SJSA1 (cell line): Measurements from ENCODE around the gene SHROOM3. TPM values are rescaled to one million over a fixed set of nuclear protein-coding genes. Genes with fewer than 3 reads are reported as not detected.
A peak's percentile ranks its signal among the peaks of the same experiment; 100 is the strongest.

Experiments
- DNase-seq, 2 experiments: peaks; one replicate each; pipeline ENCODE4 v3.0.0-alpha.2; 2015 to 2020; ENCODE audit warnings: low spot score in 2 of 2, low read depth in 1 of 2
- H3K27ac ChIP-seq: fragments of 250-450 bp; sonication (Bioruptor Pico); 2 replicates; pipeline ENCODE4 v1.5.1; 2020; ENCODE audit warnings: mild to moderate bottlenecking, moderate library complexity
- H3K27me3 ChIP-seq: fragments of 250-450 bp; sonication (Bioruptor Pico); replicated peaks from 2 replicates; pipeline ENCODE4 v1.5.1; 2020; ENCODE audit warnings: mild to moderate bottlenecking, moderate library complexity
- H3K36me3 ChIP-seq: fragments of 250-450 bp; sonication (Bioruptor Pico); 2 replicates; pipeline ENCODE4 v1.5.1; 2020; ENCODE audit warnings: mild to moderate bottlenecking
- H3K4me1 ChIP-seq: fragments of 250-450 bp; sonication (Bioruptor Pico); replicated peaks from 2 replicates; pipeline ENCODE4 v1.6.1; 2021; ENCODE audit warnings: mild to moderate bottlenecking
- H3K4me3 ChIP-seq: fragments of 250-450 bp; sonication (Bioruptor Pico); 2 replicates; pipeline ENCODE4 v1.5.1; 2020; ENCODE audit warnings: mild to moderate bottlenecking
- H3K9me3 ChIP-seq: fragments of 250-450 bp; sonication (Bioruptor Pico); replicated peaks from 2 replicates; pipeline ENCODE4 v1.5.1; 2020; ENCODE audit warnings: mild to moderate bottlenecking
- total RNA-seq: library from RNA; depleted of rRNA; stranded (reverse); fragments of >200 nt; shearing (Covaris generic); gene quantifications from 2 replicates; pipeline ENCODE4 v1.2.3, GENCODE V29; 2014

The SHROOM3 gene
- total RNA-seq, 1 experiment from 2014 or later, result 18.7 TPM

DNA sequence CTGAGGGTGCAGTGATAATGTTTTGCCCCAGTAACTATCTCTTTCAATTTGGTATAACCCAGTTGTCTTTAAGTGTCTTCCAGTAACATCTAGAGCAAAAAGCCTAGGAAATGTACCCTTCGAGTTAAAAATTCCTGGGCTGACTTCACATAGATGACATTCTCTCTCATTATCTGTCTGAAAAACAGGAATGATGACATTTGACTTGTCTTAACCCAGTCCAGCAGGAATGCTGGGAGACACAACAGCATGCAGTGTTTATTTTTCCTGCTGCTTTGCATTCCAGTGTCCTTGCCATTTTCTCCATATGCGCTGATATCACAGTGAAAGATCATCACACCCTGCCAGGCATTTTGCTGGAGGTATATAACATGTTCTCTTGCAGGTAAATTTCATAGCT lies 333.0 kb downstream of the SHROOM3 start:
- no peaks in the 10 kb centered on the region for H3K9me3 ChIP-seq
- no peaks in the 10 kb centered on the region for H3K27me3 ChIP-seq
- peak; percentile 64 to 81 for DNase-seq
- peak overlapping the region; percentile 71 for H3K27ac ChIP-seq
- H3K4me3 ChIP-seq, result no peak overlapping the region
- peaks cover 10% of the 10 kb centered on the region for H3K36me3 ChIP-seq
- H3K4me1 ChIP-seq, result peaks cover 50% of the 10 kb centered on the region

- Histone ChIP-seq H3K36me3 (peaks cover 10% of the 10 kb centered on the region), H3K27me3 (no peaks in the 10 kb centered on the region), H3K4me1 (peaks cover 33% of the 10 kb centered on the region), H3K27ac (peak overlapping the region; percentile 34), H3K9me3 (no peaks in the 10 kb centered on the region), H3K4me3 (no peak overlapping the region)
- DNase-seq, result peak in 1 of 2 experiments; percentile 58
Measured at GRCh38 chr4:76772498-76773106, 337.6 kb downstream of the SHROOM3 start.

DNA sequence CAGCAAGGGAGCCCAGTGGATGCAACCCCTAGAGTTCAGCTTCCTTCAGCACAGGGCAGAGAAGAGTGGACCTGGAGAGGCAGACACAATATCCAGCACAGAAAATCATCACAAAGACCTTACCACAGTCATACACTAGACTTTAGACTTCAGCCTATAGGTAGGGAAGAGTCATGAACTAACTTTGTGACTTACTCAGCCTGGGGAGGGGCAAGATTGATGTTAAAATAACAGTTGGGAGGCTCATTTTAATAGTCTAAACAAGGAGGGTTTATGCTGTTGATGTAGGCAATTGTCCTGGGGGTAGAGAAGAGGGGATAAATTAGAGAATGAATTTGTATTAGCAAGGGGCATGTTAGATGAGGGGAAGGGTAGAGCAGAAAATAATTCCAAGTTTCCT lies 338.7 kb downstream of the SHROOM3 start:
- Histone ChIP-seq H3K27ac (no peak overlapping the region), H3K4me3 (no peak overlapping the region), H3K4me1 (peaks cover 21% of the 10 kb centered on the region), H3K27me3 (no peaks in the 10 kb centered on the region), H3K36me3 (peaks cover 10% of the 10 kb centered on the region), H3K9me3 (no peaks in the 10 kb centered on the region)
- no peak for DNase-seq

GRCh38 chr4:76779740-76780459 lies 344.9 kb downstream of the SHROOM3 start:
- no peaks in the 10 kb centered on the region for H3K27me3 ChIP-seq
- H3K36me3 ChIP-seq, result peaks cover 6% of the 10 kb centered on the region
- H3K9me3 ChIP-seq, result no peaks in the 10 kb centered on the region
- DNase-seq, result peak in 1 of 2 experiments; percentile 60
- H3K4me1 ChIP-seq, result peaks cover 50% of the 10 kb centered on the region
- no peak overlapping the region for H3K4me3 ChIP-seq
- H3K27ac ChIP-seq, result peak overlapping the region; percentile 99

GRCh38 chr4:76780781-76781697 lies 346.0 kb downstream of the SHROOM3 start:
- Histone ChIP-seq H3K9me3 (no peaks in the 10 kb centered on the region), H3K27me3 (no peaks in the 10 kb centered on the region), H3K4me3 (no peak overlapping the region), H3K36me3 (peaks cover 6% of the 10 kb centered on the region; the same call in 1 of the 2 replicates), H3K4me1 (peaks cover 50% of the 10 kb centered on the region), H3K27ac (peak overlapping the region; percentile 99)
- DNase-seq, result no peak

DNA sequence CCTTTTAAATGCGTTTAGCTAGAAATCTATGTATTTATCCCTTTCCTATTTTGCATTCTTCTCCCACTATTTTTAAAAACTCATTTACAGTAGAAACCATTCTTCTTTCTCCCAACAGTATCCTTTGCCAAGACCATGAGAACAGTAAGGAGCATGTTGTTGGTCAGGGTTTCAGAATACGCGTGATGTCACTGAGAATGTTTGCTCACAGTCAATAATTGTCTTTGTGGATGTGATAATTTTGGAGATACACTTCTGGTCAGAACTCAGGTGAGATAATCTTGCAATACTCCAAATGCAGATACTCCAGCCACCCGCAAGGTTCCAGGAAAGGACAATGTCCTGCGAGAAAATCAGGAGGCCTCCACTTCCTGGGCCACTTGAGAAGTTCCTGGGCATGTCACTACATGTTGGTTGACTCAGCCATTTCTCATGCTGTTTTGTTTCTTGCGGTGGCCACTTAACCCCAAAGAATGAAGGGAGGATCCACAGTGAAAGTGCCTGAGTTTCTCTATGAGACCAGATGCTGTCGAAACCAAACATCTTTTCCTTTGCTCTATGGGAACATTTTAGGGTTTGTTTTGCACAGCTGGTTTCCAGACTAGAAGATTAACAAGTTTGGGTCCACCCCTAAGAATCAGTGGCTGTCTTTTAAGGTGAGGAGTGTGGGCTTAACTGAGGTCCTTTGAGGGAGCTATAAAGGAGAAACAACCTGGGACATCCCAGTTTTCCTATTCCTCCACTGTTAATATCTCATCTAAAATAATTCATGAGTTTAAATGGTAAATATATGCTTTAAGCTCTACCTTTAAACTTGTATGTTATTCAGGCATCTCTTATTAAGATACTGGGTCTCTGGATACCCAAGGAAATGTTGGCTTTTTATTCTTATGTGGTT lies 346.9 kb downstream of the SHROOM3 start:
- Histone ChIP-seq H3K27ac (peak overlapping the region; percentile 99), H3K4me1 (peaks cover 50% of the 10 kb centered on the region), H3K9me3 (no peaks in the 10 kb centered on the region), H3K27me3 (no peaks in the 10 kb centered on the region), H3K4me3 (peak overlapping the region; percentile 34), H3K36me3 (peaks cover 6% of the 10 kb centered on the region; the same call in 1 of the 2 replicates)
- peak; percentile 89 to 96 for DNase-seq

GRCh38 chr4:76782837-76783236 lies 347.8 kb downstream of the SHROOM3 start:
- Histone ChIP-seq H3K27ac (peak overlapping the region; percentile 99), H3K36me3 (peaks cover 6% of the 10 kb centered on the region; the same call in 1 of the 2 replicates), H3K27me3 (no peaks in the 10 kb centered on the region), H3K4me3 (peak overlapping the region; percentile 34), H3K9me3 (no peaks in the 10 kb centered on the region), H3K4me1 (peaks cover 50% of the 10 kb centered on the region)
- no peak for DNase-seq

DNA sequence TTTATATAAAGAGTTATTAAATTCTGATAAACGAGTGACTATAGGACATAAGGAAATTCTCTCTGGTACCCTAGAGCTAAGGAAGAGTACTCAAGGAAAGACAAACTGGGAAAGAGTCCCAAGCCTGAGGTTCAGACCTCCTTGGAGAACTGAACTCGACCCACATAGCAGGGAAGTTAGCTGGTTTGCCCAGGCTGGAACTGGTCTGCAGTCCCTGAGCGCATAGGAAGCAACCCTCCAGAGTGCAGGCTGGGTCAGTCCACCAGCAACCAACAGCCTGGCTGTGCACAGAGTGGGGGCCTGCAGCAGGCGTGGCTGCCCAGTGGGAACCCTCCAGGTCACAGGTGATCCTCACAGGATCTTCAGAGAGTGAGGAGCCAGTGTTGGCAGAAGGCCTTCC lies 348.8 kb downstream of the SHROOM3 start:
- H3K4me3 ChIP-seq, result no peak overlapping the region
- H3K27ac ChIP-seq, result peak overlapping the region; percentile 99
- no peaks in the 10 kb centered on the region for H3K27me3 ChIP-seq
- peaks cover 50% of the 10 kb centered on the region for H3K4me1 ChIP-seq
- peak in 1 of 2 experiments; percentile 40 for DNase-seq
- no peaks in the 10 kb centered on the region for H3K9me3 ChIP-seq
- H3K36me3 ChIP-seq, result peaks cover 6% of the 10 kb centered on the region; the same call in 1 of the 2 replicates

DNA sequence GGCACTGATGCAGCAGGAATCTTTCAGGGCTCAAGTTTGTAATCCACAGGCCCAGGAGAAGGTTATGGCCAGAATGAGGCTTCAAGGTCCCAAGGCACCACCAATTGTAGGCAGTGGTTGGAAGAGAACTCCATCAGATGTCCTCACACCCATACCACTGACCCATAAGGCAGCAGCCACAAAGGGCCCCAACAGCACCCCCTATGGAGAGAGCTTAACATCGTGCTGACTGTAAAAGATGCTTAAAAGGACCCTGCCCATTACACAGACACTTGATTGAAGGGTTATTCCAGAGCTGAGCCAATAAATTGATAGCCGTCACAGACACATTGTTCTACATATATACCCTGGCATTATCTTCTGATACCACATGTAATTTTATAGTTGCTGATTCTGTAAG lies 349.2 kb downstream of the SHROOM3 start:
- H3K4me1 ChIP-seq, result peaks cover 50% of the 10 kb centered on the region
- DNase-seq, result peak in 1 of 2 experiments; percentile 39
- peak overlapping the region; percentile 99 for H3K27ac ChIP-seq
- H3K9me3 ChIP-seq, result no peaks in the 10 kb centered on the region
- H3K4me3 ChIP-seq, result no peak overlapping the region
- H3K27me3 ChIP-seq, result no peaks in the 10 kb centered on the region
- peaks cover 6% of the 10 kb centered on the region; the same call in 1 of the 2 replicates for H3K36me3 ChIP-seq

GRCh38 chr4:76787898-76788297 lies 352.9 kb downstream of the SHROOM3 start:
- H3K9me3 ChIP-seq, result no peaks in the 10 kb centered on the region
- no peaks in the 10 kb centered on the region for H3K27me3 ChIP-seq
- peaks cover 16% of the 10 kb centered on the region for H3K4me1 ChIP-seq
- DNase-seq, result no peak
- peaks cover 3% of the 10 kb centered on the region for H3K36me3 ChIP-seq
- H3K27ac ChIP-seq, result no peak overlapping the region
- no peak overlapping the region for H3K4me3 ChIP-seq

DNA sequence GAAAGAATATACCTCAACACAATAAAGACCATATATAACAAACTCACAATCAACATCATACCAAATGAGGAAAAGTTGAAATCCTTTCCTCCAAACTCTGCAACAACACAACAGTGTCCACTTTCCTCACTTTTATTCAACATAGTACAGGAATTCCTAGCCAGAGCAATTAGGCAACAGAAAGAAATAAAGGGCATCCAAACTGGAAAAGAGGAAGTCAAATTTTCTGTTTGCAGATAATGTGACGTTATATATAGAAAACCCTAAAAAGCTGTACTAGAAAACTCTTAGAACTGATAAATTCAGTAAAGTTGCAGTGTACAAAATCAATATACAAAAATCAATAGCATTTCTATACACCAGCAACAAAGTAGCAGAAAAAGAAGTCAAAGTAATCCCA lies 355.3 kb downstream of the SHROOM3 start:
- H3K27ac ChIP-seq, result no peak overlapping the region
- no peaks in the 10 kb centered on the region for H3K4me1 ChIP-seq
- no peaks in the 10 kb centered on the region for H3K27me3 ChIP-seq
- DNase-seq, result no peak
- no peaks in the 10 kb centered on the region; the same call in 1 of the 2 replicates for H3K36me3 ChIP-seq
- no peak overlapping the region for H3K4me3 ChIP-seq
- no peaks in the 10 kb centered on the region for H3K9me3 ChIP-seq

GRCh38 chr4:76791479-76791878 lies 356.4 kb downstream of the SHROOM3 start:
- H3K4me3 ChIP-seq, result no peak overlapping the region
- no peaks in the 10 kb centered on the region for H3K27me3 ChIP-seq
- H3K27ac ChIP-seq, result no peak overlapping the region
- H3K36me3 ChIP-seq, result no peaks in the 10 kb centered on the region; the same call in 1 of the 2 replicates
- DNase-seq, result no peak
- H3K9me3 ChIP-seq, result no peaks in the 10 kb centered on the region
- no peaks in the 10 kb centered on the region for H3K4me1 ChIP-seq

GRCh38 chr4:76792418-76792817 lies 357.4 kb downstream of the SHROOM3 start:
- Histone ChIP-seq H3K4me3 (no peak overlapping the region), H3K27ac (no peak overlapping the region), H3K4me1 (no peaks in the 10 kb centered on the region), H3K27me3 (no peaks in the 10 kb centered on the region), H3K9me3 (no peaks in the 10 kb centered on the region), H3K36me3 (no peaks in the 10 kb centered on the region; the same call in 1 of the 2 replicates)
- no peak for DNase-seq
